Measurements from ENCODE around the gene SLC4A4.

DNA sequence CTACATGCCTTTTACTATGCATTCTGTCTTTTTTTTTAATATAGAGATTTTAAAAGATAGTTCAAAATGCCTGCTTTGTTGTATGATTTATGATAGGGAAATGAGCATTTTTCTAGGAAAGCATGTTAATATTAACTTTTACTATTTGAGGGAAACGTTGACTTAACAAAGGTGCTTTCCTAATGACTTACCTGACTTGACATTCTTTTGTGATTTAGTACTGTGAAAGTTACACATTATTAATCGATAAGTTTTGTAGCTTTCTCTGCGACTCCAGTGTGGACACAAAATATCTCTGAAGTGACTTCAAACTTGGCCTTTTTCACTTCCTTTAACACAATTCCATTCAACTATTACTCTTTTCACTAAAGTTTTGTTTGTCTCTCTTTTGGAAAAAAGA lies 260.8 kb downstream of the SLC4A4 start:
- TF ChIP-seq, protein P1, sequence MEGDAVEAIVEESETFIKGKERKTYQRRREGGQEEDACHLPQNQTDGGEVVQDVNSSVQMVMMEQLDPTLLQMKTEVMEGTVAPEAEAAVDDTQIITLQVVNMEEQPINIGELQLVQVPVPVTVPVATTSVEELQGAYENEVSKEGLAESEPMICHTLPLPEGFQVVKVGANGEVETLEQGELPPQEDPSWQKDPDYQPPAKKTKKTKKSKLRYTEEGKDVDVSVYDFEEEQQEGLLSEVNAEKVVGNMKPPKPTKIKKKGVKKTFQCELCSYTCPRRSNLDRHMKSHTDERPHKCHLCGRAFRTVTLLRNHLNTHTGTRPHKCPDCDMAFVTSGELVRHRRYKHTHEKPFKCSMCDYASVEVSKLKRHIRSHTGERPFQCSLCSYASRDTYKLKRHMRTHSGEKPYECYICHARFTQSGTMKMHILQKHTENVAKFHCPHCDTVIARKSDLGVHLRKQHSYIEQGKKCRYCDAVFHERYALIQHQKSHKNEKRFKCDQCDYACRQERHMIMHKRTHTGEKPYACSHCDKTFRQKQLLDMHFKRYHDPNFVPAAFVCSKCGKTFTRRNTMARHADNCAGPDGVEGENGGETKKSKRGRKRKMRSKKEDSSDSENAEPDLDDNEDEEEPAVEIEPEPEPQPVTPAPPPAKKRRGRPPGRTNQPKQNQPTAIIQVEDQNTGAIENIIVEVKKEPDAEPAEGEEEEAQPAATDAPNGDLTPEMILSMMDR (IDR thresholded peaks at IDR 0.05) = no peak
- TF ChIP-seq POLR2AphosphoS5 (IDR thresholded peaks at IDR 0.05) = no peak
